ENCODE results near the gene PIKFYVE. TPM values are rescaled to one million over a fixed set of nuclear protein-coding genes. Genes with fewer than 3 reads are reported as not detected.

Gene PIKFYVE
- total and polyA plus RNA-seq, 2 of the 8 experiments (the other 6 are each of a cell fraction or from before 2014, with no cell fraction given), result 8.8 to 33.5 TPM

- H3K27me3 ChIP-seq (replicated peaks in 1 of 4; ENCODE audit: control insufficient read depth in 3 of 4, extremely low read depth in 1 of 4, insufficient read depth in 3 of 4, low read length in 3 of 4), result no peaks in the 10 kb centered on the region
- H2BK5ac ChIP-seq (ENCODE audit: low read depth, low read length), result no peak overlapping the region
- H3K4me3 ChIP-seq (ENCODE audit: extremely low read depth in 1 of 4, insufficient read depth in 2 of 4, low read depth in 3 of 4, low read length in 4 of 4), result no peak overlapping the region
- no peak overlapping the region for H2BK120ac ChIP-seq (replicated peaks; ENCODE audit: low read depth, low read length)
- no peak overlapping the region for H3K23ac ChIP-seq (ENCODE audit: insufficient read length)
- H3K36me3 ChIP-seq (ENCODE audit: control insufficient read depth in 2 of 4, insufficient read depth in 4 of 4, low read length in 3 of 4), result peaks cover 5 to 38% (median 25%) of the 10 kb centered on the region in 4 experiments
- no peak overlapping the region for H3K9ac ChIP-seq (replicated peaks in 1 of 4; ENCODE audit: extremely low read depth in 1 of 4, low read depth in 3 of 4, low read length in 3 of 4)
- H3K4me2 ChIP-seq (ENCODE audit: insufficient read depth in 1 of 2, low read depth in 2 of 2, low read length in 2 of 2), result no peak overlapping the region
- H3K56ac ChIP-seq (replicated peaks; ENCODE audit: insufficient read length, low read depth, low read length), result no peak overlapping the region
- no peaks in the 10 kb centered on the region for H3K79me1 ChIP-seq (ENCODE audit: low read depth, low read length)
- no peak overlapping the region for H4K8ac ChIP-seq (ENCODE audit: extremely low read depth, insufficient read depth, low read length)
- no peak overlapping the region for H3K18ac ChIP-seq (ENCODE audit: extremely low read depth, low read length)
- peak; percentile 13 for FAIRE-seq
- no peak overlapping the region for H3K27ac ChIP-seq (ENCODE audit: low read depth, low read length)
- H3K23me2 ChIP-seq (ENCODE audit: low read depth, low read length), result no peaks in the 10 kb centered on the region
- H2BK12ac ChIP-seq (ENCODE audit: low read depth, low read length), result no peak overlapping the region
- H3K79me2 ChIP-seq (ENCODE audit: control insufficient read depth in 1 of 2, insufficient read depth in 2 of 2, low read length in 2 of 2), result no peaks in the 10 kb centered on the region
- ChIA-PET POLR2A (ENCODE audit: partially characterized antibody) (no interaction called here), CTCF (ENCODE audit: partially characterized antibody) (interaction anchor here (0.9 kb wide), 1 partner anchor 103 kb away, joined by 3 read pairs; no protein-coding TSS in a partner anchor)
- H4K5ac ChIP-seq (ENCODE audit: insufficient read length, low read depth, low read length), result no peak overlapping the region
- no peaks in the 10 kb centered on the region for H4K20me1 ChIP-seq (replicated peaks in 1 of 2; ENCODE audit: control insufficient read depth in 1 of 2, insufficient read depth in 2 of 2, low read length in 2 of 2)
- H2AK5ac ChIP-seq (ENCODE audit: low read depth, low read length), result no peak overlapping the region
- H3K9me3 ChIP-seq (ENCODE audit: insufficient read depth in 2 of 2, low read depth in 1 of 2, low read length in 1 of 2), result no peaks in the 10 kb centered on the region; a peak in 1 of 4 replicates
- H2BK15ac ChIP-seq (ENCODE audit: low read length), result no peak overlapping the region
- no peak for DNase-seq (ENCODE audit: low read depth in 1 of 2, low spot score in 2 of 2)
- H2BK20ac ChIP-seq (ENCODE audit: low read length), result no peak overlapping the region
- no peak overlapping the region for H4K91ac ChIP-seq (replicated peaks; ENCODE audit: insufficient read length, low read length)
- no peak overlapping the region for H3K14ac ChIP-seq (ENCODE audit: insufficient read length)
- no peak overlapping the region for H2AFZ ChIP-seq (ENCODE audit: low read length)
- H3K4ac ChIP-seq (replicated peaks; ENCODE audit: insufficient read length, low read depth, low read length), result no peak overlapping the region
- H3K4me1 ChIP-seq (replicated peaks in 1 of 4; ENCODE audit: control insufficient read depth in 3 of 4, insufficient read depth in 4 of 4, low read length in 3 of 4), result no peaks in the 10 kb centered on the region; a peak in 1 of 7 replicates
- 29% methylated on average over 1 of the region's 1 CpG; no CpG with 5 or more reads in 1 of the 2 experiments for WGBS, 2 experiments (ENCODE audit: extremely low coverage in 1 of 2, insufficient coverage in 1 of 2, insufficient read length in 1 of 2, insufficient replicate concordance in 2 of 2, low coverage in 1 of 2, low lambda C conversion rate in 2 of 2, missing lambda C conversion rate in 1 of 2)
- TF ChIP-seq SP4 (IDR thresholded peaks at IDR 0.05; ENCODE audit: low read length) (no peak), PHF8 (conservative IDR thresholded peaks at IDR 0.05; ENCODE audit: low read depth, low read length) (no peak), CBX5 (IDR thresholded peaks at IDR 0.05; ENCODE audit: low read depth, low read length) (no peak), BCL11A (IDR thresholded peaks at IDR 0.05; ENCODE audit: low read depth in 2 of 2, low read length in 2 of 2) (no peak), SP2 (IDR thresholded peaks at IDR 0.05; ENCODE audit: low read length) (no peak), SP1 (IDR thresholded peaks at IDR 0.05; ENCODE audit: low read depth, low read length) (no peak), TBP (IDR thresholded peaks at IDR 0.05; ENCODE audit: low read depth, low read length) (no peak), TEAD4 (IDR thresholded peaks at IDR 0.05; ENCODE audit: low read depth, low read length) (no peak), USF2 (IDR thresholded peaks at IDR 0.05; ENCODE audit: low read length) (no peak), NANOG (IDR thresholded peaks at IDR 0.05; ENCODE audit: insufficient read depth, low read depth, low read length, poor library complexity, severe bottlenecking) (no peak)
- TF ChIP-seq, protein P1, sequence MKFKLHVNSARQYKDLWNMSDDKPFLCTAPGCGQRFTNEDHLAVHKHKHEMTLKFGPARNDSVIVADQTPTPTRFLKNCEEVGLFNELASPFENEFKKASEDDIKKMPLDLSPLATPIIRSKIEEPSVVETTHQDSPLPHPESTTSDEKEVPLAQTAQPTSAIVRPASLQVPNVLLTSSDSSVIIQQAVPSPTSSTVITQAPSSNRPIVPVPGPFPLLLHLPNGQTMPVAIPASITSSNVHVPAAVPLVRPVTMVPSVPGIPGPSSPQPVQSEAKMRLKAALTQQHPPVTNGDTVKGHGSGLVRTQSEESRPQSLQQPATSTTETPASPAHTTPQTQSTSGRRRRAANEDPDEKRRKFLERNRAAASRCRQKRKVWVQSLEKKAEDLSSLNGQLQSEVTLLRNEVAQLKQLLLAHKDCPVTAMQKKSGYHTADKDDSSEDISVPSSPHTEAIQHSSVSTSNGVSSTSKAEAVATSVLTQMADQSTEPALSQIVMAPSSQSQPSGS (IDR thresholded peaks at IDR 0.05; ENCODE audit: low read length), result no peak
Observed at GRCh38 chr2:208356846-208357574, 91.0 kb downstream of the PIKFYVE start.
